GM12891 (cell line): Measurements from ENCODE around the gene REC8.

ENCODE experiments used
- POLR2A ChIP-seq: IDR thresholded peaks from 2 replicates; pipeline ENCODE4 v1.6.1; 2011; ENCODE audit warnings: low read depth, low read length, control low read depth
- POLR2AphosphoS5 ChIP-seq: IDR thresholded peaks from 2 replicates; pipeline ENCODE4 v1.6.1; 2011; ENCODE audit warnings: low read depth, low read length, control low read depth
- SPI1 ChIP-seq: IDR thresholded peaks from 2 replicates; pipeline ENCODE4 v1.6.1; 2011; ENCODE audit warnings: low read depth, low read length, control low read depth
- TAF1 ChIP-seq: IDR thresholded peaks from 2 replicates; pipeline ENCODE4 v1.6.1; 2011; ENCODE audit warnings: low read depth, low read length, control low read depth

DNA sequence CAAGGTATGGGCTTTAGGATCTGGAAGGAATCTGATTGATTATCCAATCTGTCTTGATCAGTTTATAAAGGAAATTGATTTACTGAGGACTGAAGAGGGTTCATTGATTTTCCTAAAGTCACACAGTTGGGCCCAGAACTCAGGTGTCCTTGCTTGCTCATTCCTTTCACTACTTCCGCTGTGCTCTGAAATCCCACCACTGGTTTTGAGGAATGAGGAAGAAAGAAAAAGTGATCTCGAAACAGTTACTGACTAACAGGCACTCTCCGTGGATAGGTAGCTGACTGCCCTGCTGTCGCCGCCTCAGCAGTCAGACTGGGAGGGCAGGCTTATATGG, 41.5 kb upstream of the REC8 start, which contains the start of gene FITM1:
- TF ChIP-seq POLR2AphosphoS5 (no peak), POLR2A (no peak), SPI1 (no peak), TAF1 (no peak)
